Prostate gland (tissue), 2 donors: Measurements from ENCODE around the gene GIT2.

ENCODE experiments used
- CTCF ChIP-seq, 4 experiments: fragments of 200-600 bp in 2 of 4; fragments of 450-650 bp in 2 of 4; sonication (generic) in 2 of 4; IDR thresholded peaks; 1 replicate in 3 of 4; 2 replicates in 1 of 4; pipeline ENCODE4 v1.5.1; 2016 to 2019; ENCODE audit warnings: antibody characterized with exemption in 4 of 4, mild to moderate bottlenecking in 2 of 4, moderate library complexity in 2 of 4
- POLR2A ChIP-seq: fragments of 450-650 bp; IDR thresholded peaks from one replicate; pipeline ENCODE4 v1.6.1; 2016; ENCODE audit warnings: antibody characterized with exemption, mild to moderate bottlenecking

- no peak for TF ChIP-seq CTCF (IDR thresholded peaks at IDR 0.05)
- no peak for TF ChIP-seq POLR2A
Measured at GRCh38 chr12:109921982-109922381, 74.2 kb downstream of the GIT2 start.
